Fibroblast of lung (primary cell): ENCODE measurements around the gene AEN. TPM values are rescaled to one million over a fixed set of nuclear protein-coding genes. Genes with fewer than 3 reads are reported as not detected.
A peak's percentile ranks its signal among the peaks of the same experiment; 100 is the strongest.

Experiments
- DNase-seq, 2 donors: peaks; one replicate each; pipeline versions ENCODE4 v3.0.0 to v3.0.0-alpha.2; 2010; ENCODE audit warnings: low read depth in 2 of 2
- H2AFZ ChIP-seq: 2 replicates; pipeline ENCODE4 v1.5.1; 2012; ENCODE audit warnings: low read length, control low read depth, inconsistent platforms
- H3K27ac ChIP-seq: 2 replicates; pipeline ENCODE4 v1.5.1; 2011; ENCODE audit warnings: low read length, control low read depth; ENCODE audit not compliant: insufficient read depth
- H3K27me3 ChIP-seq: 2 replicates; pipeline ENCODE4 v1.5.1; 2011; ENCODE audit warnings: mild to moderate bottlenecking, low read length; ENCODE audit not compliant: control insufficient read depth, insufficient read depth
- H3K36me3 ChIP-seq: 2 replicates; pipeline ENCODE4 v1.5.1; 2011; ENCODE audit warnings: low read length; ENCODE audit not compliant: control insufficient read depth, insufficient read depth
- H3K4me1 ChIP-seq: 2 replicates; pipeline ENCODE4 v1.5.1; 2011; ENCODE audit warnings: low read length; ENCODE audit not compliant: control insufficient read depth, insufficient read depth; ENCODE audit errors: extremely low read depth
- H3K4me2 ChIP-seq: 2 replicates; pipeline ENCODE4 v1.5.1; 2011; ENCODE audit warnings: low read length, control low read depth; ENCODE audit not compliant: insufficient read depth; ENCODE audit errors: extremely low read depth
- H3K4me3 ChIP-seq, 4 experiments: fragments of 200-600 bp in 1 of 4; sonication (generic) in 1 of 4; replicated peaks in 1 of 4; 2 replicates each; pipeline ENCODE4 v1.5.1; 2011 to 2016; ENCODE audit warnings: low read length in 4 of 4, low read depth in 3 of 4, mild to moderate bottlenecking in 3 of 4, control low read depth in 2 of 4, inconsistent platforms in 1 of 4, mixed read lengths in 1 of 4; ENCODE audit not compliant: insufficient read depth in 1 of 4; ENCODE audit errors: control extremely low read depth in 1 of 4
- H3K79me2 ChIP-seq: 2 replicates; pipeline ENCODE4 v1.5.1; 2012; ENCODE audit warnings: mild to moderate bottlenecking, low read length, inconsistent platforms; ENCODE audit not compliant: control insufficient read depth, insufficient read depth
- H3K9ac ChIP-seq: 2 replicates; pipeline ENCODE4 v1.5.1; 2011; ENCODE audit warnings: mild to moderate bottlenecking, low read length, control low read depth; ENCODE audit not compliant: insufficient read depth
- H3K9me3 ChIP-seq: 2 replicates; pipeline ENCODE4 v1.5.1; 2012; ENCODE audit warnings: low read depth, low read length; ENCODE audit not compliant: control insufficient read depth, insufficient read depth
- H4K20me1 ChIP-seq: 2 replicates; pipeline ENCODE4 v1.5.1; 2011; ENCODE audit warnings: low read length; ENCODE audit not compliant: control insufficient read depth, insufficient read depth; ENCODE audit errors: extremely low read depth
- CTCF ChIP-seq, 2 donors: IDR thresholded peaks in 1 of 2; conservative IDR thresholded peaks in 1 of 2; 1 replicate in 1 of 2; 2 replicates in 1 of 2; pipeline ENCODE4 v1.5.1; 2011 to 2012; ENCODE audit warnings: low read length in 2 of 2, control low read depth in 1 of 2, inconsistent platforms in 1 of 2, low read depth in 1 of 2, mild to moderate bottlenecking in 1 of 2
- EZH2 ChIP-seq: IDR thresholded peaks from 2 replicates; pipeline ENCODE4 v1.5.1; 2012; ENCODE audit warnings: low read length, control low read depth, mild to moderate bottlenecking; ENCODE audit errors: missing control alignments
- polyA minus RNA-seq: library from RNA; depleted of rRNA, polyadenylated mRNA; stranded (reverse); fragments of >200 nt; gene quantifications from 2 replicates; pipeline ENCODE4 v1.2.3, GENCODE V29; 2011; ENCODE audit warnings: low replicate concordance
- polyA plus RNA-seq, 2 donors: library from polyadenylated mRNA; depleted of rRNA in 1 of 2; stranded (reverse) in 1 of 2; unstranded in 1 of 2; fragments of >200 nt; gene quantifications; 2 replicates each; pipeline ENCODE4 v1.2.1, GENCODE V29; 2011 to 2012; ENCODE audit warnings: missing spikeins in 1 of 2
- total RNA-seq: library from RNA; depleted of rRNA; stranded (reverse); fragments of >200 nt; gene quantifications from 2 replicates; pipeline ENCODE4 v1.2.1, GENCODE V29; 2014

The AEN gene
- total RNA-seq = 68.1 and 83.7 TPM in 2 replicates
- 18.5 and 27.7 TPM in 2 replicates for polyA plus RNA-seq
- 17.7 and 30.2 TPM in 2 replicates for polyA plus RNA-seq (2012)
- 35.1 and 60.8 TPM in 2 replicates for polyA minus RNA-seq

- no peaks in the 10 kb centered on the region for H3K9me3 ChIP-seq
- H4K20me1 ChIP-seq = no peaks in the 10 kb centered on the region
- H3K4me3 ChIP-seq = peak within 1 kb of the TSS; percentile 83 to 90 (median 87)
- peak within 1 kb of the TSS; percentile 99 for H3K9ac ChIP-seq
- H2AFZ ChIP-seq = peak within 1 kb of the TSS; percentile 9
- H3K79me2 ChIP-seq = peaks cover 50% of the 10 kb centered on the region
- peak; percentile 95 for DNase-seq
- TF ChIP-seq CTCF (conservative IDR thresholded peaks at IDR 0.05 in 1 of 2, IDR thresholded peaks at IDR 0.05 in 1 of 2; ENCODE audit: low read depth in 1 of 2, low read length in 2 of 2) (no peak), EZH2 (no peak)
- H3K27me3 ChIP-seq = no peaks in the 10 kb centered on the region
- peak within 1 kb of the TSS; percentile 97 for H3K27ac ChIP-seq
- peaks cover 3% of the 10 kb centered on the region for H3K36me3 ChIP-seq
- peak within 1 kb of the TSS; percentile 96 for H3K4me2 ChIP-seq
- H3K4me1 ChIP-seq = peaks cover 17% of the 10 kb centered on the region
Observed at GRCh38 chr15:88620995-88621772, at the start of gene AEN. AEN (plus strand) TSS chr15:88621340; CDS start chr15:88626210, 4,870 bp downstream.

DNA sequence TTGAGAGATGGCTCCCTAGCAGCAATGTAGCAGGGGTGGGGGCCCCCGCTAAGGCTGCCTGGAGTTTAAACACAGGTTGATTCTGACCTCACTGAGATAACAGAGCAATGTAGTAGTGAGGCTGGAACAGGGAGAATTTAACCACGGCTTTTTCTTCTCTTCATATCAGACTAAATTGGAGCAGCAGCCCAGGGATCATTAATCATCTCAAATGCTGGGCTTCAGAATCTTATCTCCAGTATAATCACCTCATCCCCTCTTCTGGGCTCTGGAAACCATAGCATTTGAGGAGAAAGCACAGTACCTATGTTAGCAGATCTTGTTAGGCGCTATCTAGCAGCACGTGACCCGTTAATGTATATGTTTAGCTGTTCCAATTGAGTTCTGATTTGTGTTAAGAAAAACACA lies 49.3 kb upstream of the AEN start:
- no peaks in the 10 kb centered on the region for H3K36me3 ChIP-seq
- DNase-seq = no peak
- no peaks in the 10 kb centered on the region for H3K9me3 ChIP-seq
- no peak overlapping the region for H3K4me2 ChIP-seq
- H3K27me3 ChIP-seq = peaks cover 7% of the 10 kb centered on the region
- H3K9ac ChIP-seq = no peak overlapping the region
- H3K4me3 ChIP-seq = no peak overlapping the region
- no peaks in the 10 kb centered on the region for H3K79me2 ChIP-seq
- H3K27ac ChIP-seq = no peak overlapping the region
- no peaks in the 10 kb centered on the region for H3K4me1 ChIP-seq
- no peaks in the 10 kb centered on the region for H4K20me1 ChIP-seq
- H2AFZ ChIP-seq = no peak overlapping the region
- no peak for TF ChIP-seq CTCF (conservative IDR thresholded peaks at IDR 0.05 in 1 of 2, IDR thresholded peaks at IDR 0.05 in 1 of 2; ENCODE audit: low read depth in 1 of 2, low read length in 2 of 2)
- no peak for TF ChIP-seq EZH2

GRCh38 chr15:88574077-88574476 lies 47.1 kb upstream of the AEN start:
- TF ChIP-seq CTCF (conservative IDR thresholded peaks at IDR 0.05 in 1 of 2, IDR thresholded peaks at IDR 0.05 in 1 of 2; ENCODE audit: low read depth in 1 of 2, low read length in 2 of 2) (no peak), EZH2 (no peak)
- Histone ChIP-seq H2AFZ (no peak overlapping the region), H3K27ac (no peak overlapping the region), H3K4me1 (no peaks in the 10 kb centered on the region), H3K4me3 (no peak overlapping the region), H3K4me2 (no peak overlapping the region), H4K20me1 (no peaks in the 10 kb centered on the region), H3K36me3 (no peaks in the 10 kb centered on the region), H3K9ac (no peak overlapping the region), H3K9me3 (no peaks in the 10 kb centered on the region), H3K79me2 (no peaks in the 10 kb centered on the region), H3K27me3 (peaks cover 7% of the 10 kb centered on the region)
- DNase-seq = no peak
